Epithelial cell of alveolus of lung (primary cell): ENCODE data around the gene TBC1D9B. TPM values are rescaled to one million over a fixed set of nuclear protein-coding genes. Genes with fewer than 3 reads are reported as not detected.

ENCODE experiments used
- total RNA-seq: library from RNA; depleted of rRNA; stranded (reverse); fragments of >200 nt; gene quantifications from 2 replicates; pipeline ENCODE4 v1.2.1, GENCODE V29; 2015

The TBC1D9B gene
- total RNA-seq = 51.5 and 65.4 TPM in 2 replicates

GRCh38 chr5:179907556-179908324, at the start of gene TBC1D9B:
TBC1D9B (minus strand) TSS chr5:179907897; CDS start chr5:179907821, 76 bp downstream.

GRCh38 chr5:179858586-179859427, 48.9 kb downstream of the TBC1D9B start, which contains the start of gene MRNIP:
MRNIP (minus strand) TSS chr5:179858817; CDS start chr5:179858796, 21 bp downstream.

GRCh38 chr5:179820483-179821297, 87.0 kb downstream of the TBC1D9B start, which contains the start of gene SQSTM1:
SQSTM1 (plus strand) TSS chr5:179820905; CDS start chr5:179820937, 32 bp downstream.

Other genes starting within 250 kb of the TBC1D9B start
- gene CBY3, start 226.9 kb downstream of the TBC1D9B start, total RNA-seq = not detected in 2 replicates
- 313 and 435 TPM in 2 replicates for gene CANX, start 208.9 kb downstream of the TBC1D9B start, total RNA-seq
- gene MAML1, start 175.1 kb downstream of the TBC1D9B start, total RNA-seq = 11.6 and 38.7 TPM in 2 replicates
- gene LTC4S, start 113.9 kb downstream of the TBC1D9B start, total RNA-seq = 1.6 and 7.0 TPM in 2 replicates
- gene MGAT4B, start 101.0 kb downstream of the TBC1D9B start, total RNA-seq = 119 and 215 TPM in 2 replicates
- 355 and 486 TPM in 2 replicates for gene SQSTM1, start 87.0 kb downstream of the TBC1D9B start, total RNA-seq
- 4.5 and 22.0 TPM in 2 replicates for gene MRNIP, start 49.1 kb downstream of the TBC1D9B start, total RNA-seq
- 25.3 and 56.7 TPM in 2 replicates for gene RNF130, start 163.9 kb upstream of the TBC1D9B start, total RNA-seq